Measurements from ENCODE around the gene RNF149. TPM values are rescaled to one million over a fixed set of nuclear protein-coding genes. Genes with fewer than 3 reads are reported as not detected.
"Not testable (repeated sequence)": the region's sequence is repeated elsewhere in the genome, so short reads cannot be mapped to it uniquely, and the experiment has no call there.

The RNF149 gene
- total and polyA plus RNA-seq, 10 donors, result 31.8 to 398 (median 211) TPM

DNA sequence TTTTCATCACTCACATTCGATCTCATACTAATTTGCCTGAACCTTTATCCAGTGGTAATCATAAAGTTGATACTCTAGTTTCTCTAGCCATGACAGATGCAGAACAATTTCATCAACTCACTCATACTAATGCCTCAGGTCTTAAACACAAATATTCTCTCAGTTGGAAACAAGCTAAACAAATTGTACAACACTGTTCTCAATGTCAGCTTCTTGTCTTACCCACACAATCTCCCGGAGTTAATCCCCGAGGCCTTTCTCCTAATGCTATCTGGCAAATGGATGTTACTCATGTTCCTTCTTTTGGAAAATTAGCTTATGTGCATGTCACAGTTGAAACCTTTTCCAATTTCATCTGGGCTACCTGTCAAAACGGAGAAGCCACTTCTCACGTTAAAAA is 67.3 kb downstream of the RNF149 start:
- peaks cover 0 to 6% (median 1%) of the 10 kb centered on the region in 8 donors for H3K9me3 ChIP-seq
- DNase-seq, result no peak
- intact Hi-C loops (cut with DNase I; ENCODE audit: low total_unique reads), result no loop called here
- no peaks in the 10 kb centered on the region for H3K4me1 ChIP-seq
- no peaks in the 10 kb centered on the region for H3K36me3 ChIP-seq
- no peak overlapping the region for H3K27ac ChIP-seq
- 81 to 89% (median 85%) methylated on average over 5 of the region's 5 CpGs for WGBS, 5 donors
- no peak overlapping the region for H3K4me3 ChIP-seq
- no peaks in the 10 kb centered on the region for H3K27me3 ChIP-seq (replicated peaks in 1 of 7)
- TF ChIP-seq POLR2AphosphoS5 (IDR thresholded peaks at IDR 0.05) (no peak), POLR2A (IDR thresholded peaks at IDR 0.05) (no peak)
- TF ChIP-seq, protein P1, sequence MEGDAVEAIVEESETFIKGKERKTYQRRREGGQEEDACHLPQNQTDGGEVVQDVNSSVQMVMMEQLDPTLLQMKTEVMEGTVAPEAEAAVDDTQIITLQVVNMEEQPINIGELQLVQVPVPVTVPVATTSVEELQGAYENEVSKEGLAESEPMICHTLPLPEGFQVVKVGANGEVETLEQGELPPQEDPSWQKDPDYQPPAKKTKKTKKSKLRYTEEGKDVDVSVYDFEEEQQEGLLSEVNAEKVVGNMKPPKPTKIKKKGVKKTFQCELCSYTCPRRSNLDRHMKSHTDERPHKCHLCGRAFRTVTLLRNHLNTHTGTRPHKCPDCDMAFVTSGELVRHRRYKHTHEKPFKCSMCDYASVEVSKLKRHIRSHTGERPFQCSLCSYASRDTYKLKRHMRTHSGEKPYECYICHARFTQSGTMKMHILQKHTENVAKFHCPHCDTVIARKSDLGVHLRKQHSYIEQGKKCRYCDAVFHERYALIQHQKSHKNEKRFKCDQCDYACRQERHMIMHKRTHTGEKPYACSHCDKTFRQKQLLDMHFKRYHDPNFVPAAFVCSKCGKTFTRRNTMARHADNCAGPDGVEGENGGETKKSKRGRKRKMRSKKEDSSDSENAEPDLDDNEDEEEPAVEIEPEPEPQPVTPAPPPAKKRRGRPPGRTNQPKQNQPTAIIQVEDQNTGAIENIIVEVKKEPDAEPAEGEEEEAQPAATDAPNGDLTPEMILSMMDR (IDR thresholded peaks at IDR 0.05 in 8 of 11, conservative IDR thresholded peaks at IDR 0.05 in 3 of 11), result no peak

- H3K27ac ChIP-seq; H3K27me3 ChIP-seq (replicated peaks in 1 of 7); H3K36me3 ChIP-seq; H3K4me1 ChIP-seq; DNase-seq; intact Hi-C loops (cut with DNase I; ENCODE audit: low total_unique reads); H3K4me3 ChIP-seq: not testable (repeated sequence)
- WGBS, 5 donors, result 14 to 27% (median 17%) methylated on average over 2 of the region's 2 CpGs
- TF ChIP-seq, protein P1 (IDR thresholded peaks at IDR 0.05 in 8 of 11, conservative IDR thresholded peaks at IDR 0.05 in 3 of 11), result peak in 5 of 11 experiments; percentile 18 to 53 (median 30)
- H3K9me3 ChIP-seq, result peaks cover 0 to 11% (median 4%) of the 10 kb centered on the region in 8 donors
These were observed 67.8 kb downstream of the RNF149 start for GRCh38 chr2:101240694-101241093.

GRCh38 chr2:101239760-101240118 is 68.8 kb downstream of the RNF149 start:
- DNase-seq; H3K27me3 ChIP-seq (replicated peaks in 1 of 7); H3K4me3 ChIP-seq; H3K36me3 ChIP-seq; H3K4me1 ChIP-seq; intact Hi-C loops (cut with DNase I; ENCODE audit: low total_unique reads); H3K27ac ChIP-seq: not testable (repeated sequence)
- peaks cover 0 to 13% (median 4%) of the 10 kb centered on the region in 8 donors for H3K9me3 ChIP-seq
- WGBS, 5 donors, result 87 to 94% (median 91%) methylated on average over 2 of the region's 2 CpGs

- no peaks in the 10 kb centered on the region for H3K27me3 ChIP-seq (replicated peaks in 1 of 7)
- H3K27ac ChIP-seq, result no peak overlapping the region
- 79 to 84% (median 81%) methylated on average over 12 of the region's 12 CpGs for WGBS, 5 donors
- H3K9me3 ChIP-seq, result peaks cover 0 to 13% (median 4%) of the 10 kb centered on the region in 8 donors
- no peak for DNase-seq
- intact Hi-C loops (cut with DNase I; ENCODE audit: low total_unique reads), result no loop called here
- H3K4me3 ChIP-seq, result no peak overlapping the region
- no peak for TF ChIP-seq POLR2AphosphoS5 (IDR thresholded peaks at IDR 0.05)
- no peak for TF ChIP-seq POLR2A (IDR thresholded peaks at IDR 0.05)
- TF ChIP-seq, protein P1 (IDR thresholded peaks at IDR 0.05 in 8 of 11, conservative IDR thresholded peaks at IDR 0.05 in 3 of 11), result no peak
- H3K36me3 ChIP-seq, result no peaks in the 10 kb centered on the region
- H3K4me1 ChIP-seq, result no peaks in the 10 kb centered on the region
These were observed 69.4 kb downstream of the RNF149 start for GRCh38 chr2:101238930-101239759.

DNA sequence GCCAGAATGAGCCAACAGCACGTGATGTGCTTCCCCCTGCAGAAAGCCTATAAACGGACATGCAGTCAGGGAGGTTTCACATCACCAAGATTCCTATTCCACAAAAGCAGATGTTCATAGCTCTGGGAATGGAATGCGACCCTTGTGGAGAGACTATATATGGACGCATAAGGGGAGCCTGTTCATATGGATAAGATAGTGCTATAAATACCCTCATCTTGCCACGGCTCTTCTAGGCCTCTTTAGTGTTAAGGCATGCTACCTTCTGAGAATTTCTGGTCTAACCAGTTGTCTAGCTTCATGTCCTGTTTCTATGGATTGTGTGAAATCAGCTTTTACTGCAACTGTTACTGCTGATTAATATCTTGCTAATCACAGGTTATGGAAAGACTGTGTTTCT is 70.6 kb downstream of the RNF149 start:
- H3K36me3 ChIP-seq; DNase-seq; intact Hi-C loops (cut with DNase I; ENCODE audit: low total_unique reads); H3K4me1 ChIP-seq; H3K27ac ChIP-seq; H3K27me3 ChIP-seq (replicated peaks in 1 of 7); H3K4me3 ChIP-seq: not testable (repeated sequence)
- peaks cover 0 to 13% (median 4%) of the 10 kb centered on the region in 8 donors for H3K9me3 ChIP-seq
- 83 to 87% (median 87%) methylated on average over 5 of the region's 5 CpGs for whole genome bisulfite sequencing, 5 donors

- H3K36me3 ChIP-seq; intact Hi-C loops (cut with DNase I; ENCODE audit: low total_unique reads); H3K4me1 ChIP-seq; DNase-seq; H3K4me3 ChIP-seq; H3K27ac ChIP-seq; H3K27me3 ChIP-seq (replicated peaks in 1 of 7): not testable (repeated sequence)
- 88 to 100% (median 89%) methylated on average over 1 of the region's 1 CpG for WGBS, 5 donors
- peaks cover 0 to 13% (median 4%) of the 10 kb centered on the region in 8 donors for H3K9me3 ChIP-seq
These were observed 72.5 kb downstream of the RNF149 start for GRCh38 chr2:101235956-101236355.
